ENCODE measurements around the gene FOXN4.
"Not testable (repeated sequence)": the region's sequence is repeated elsewhere in the genome, so short reads cannot be mapped to it uniquely, and the experiment has no call there.

Gene FOXN4

DNA sequence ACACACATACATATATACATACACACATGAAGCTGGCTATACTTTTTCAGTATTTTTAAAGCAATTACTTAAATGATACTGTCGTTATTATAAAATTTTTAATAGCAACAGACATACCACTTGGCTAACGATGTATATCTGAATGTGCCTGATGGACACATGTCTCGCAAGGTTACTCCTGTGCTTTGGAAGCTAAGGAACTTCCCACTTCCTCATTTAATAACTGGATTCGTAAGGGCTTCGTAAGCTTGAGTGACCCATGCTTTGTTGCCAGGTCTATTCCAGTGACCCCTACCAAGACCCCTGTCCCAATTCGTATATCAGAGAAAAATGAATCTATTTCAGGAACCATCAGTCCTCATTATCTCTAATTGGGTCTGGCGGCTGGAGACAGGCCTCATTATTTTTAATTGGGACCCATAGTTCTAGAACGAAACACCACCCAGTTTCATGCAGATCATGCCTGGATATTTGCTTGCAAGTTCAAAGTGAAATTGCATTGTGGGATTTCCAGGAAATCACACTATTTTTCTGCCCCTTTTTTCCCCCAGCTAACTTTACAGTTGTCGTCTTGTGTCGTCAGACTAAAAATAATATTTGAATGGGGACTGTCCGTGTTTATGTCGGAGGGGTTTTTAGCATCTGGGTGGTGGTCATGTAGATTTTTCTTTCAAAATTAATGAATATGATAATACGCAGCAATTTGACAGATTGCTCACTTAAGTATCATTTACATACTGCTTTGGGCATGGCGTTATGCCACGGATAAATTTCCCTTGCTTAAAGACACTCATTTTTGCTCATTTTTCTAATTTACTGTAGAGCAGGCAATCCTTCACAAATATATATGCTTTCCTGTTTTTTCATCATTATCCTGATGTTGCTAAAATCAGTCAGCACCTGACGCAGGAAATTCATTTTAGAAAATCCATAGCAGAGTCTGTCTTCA is 21.5 kb upstream of the FOXN4 start:
- POLR2A ChIA-PET: no interaction called here
- TF ChIP-seq, protein P1, sequence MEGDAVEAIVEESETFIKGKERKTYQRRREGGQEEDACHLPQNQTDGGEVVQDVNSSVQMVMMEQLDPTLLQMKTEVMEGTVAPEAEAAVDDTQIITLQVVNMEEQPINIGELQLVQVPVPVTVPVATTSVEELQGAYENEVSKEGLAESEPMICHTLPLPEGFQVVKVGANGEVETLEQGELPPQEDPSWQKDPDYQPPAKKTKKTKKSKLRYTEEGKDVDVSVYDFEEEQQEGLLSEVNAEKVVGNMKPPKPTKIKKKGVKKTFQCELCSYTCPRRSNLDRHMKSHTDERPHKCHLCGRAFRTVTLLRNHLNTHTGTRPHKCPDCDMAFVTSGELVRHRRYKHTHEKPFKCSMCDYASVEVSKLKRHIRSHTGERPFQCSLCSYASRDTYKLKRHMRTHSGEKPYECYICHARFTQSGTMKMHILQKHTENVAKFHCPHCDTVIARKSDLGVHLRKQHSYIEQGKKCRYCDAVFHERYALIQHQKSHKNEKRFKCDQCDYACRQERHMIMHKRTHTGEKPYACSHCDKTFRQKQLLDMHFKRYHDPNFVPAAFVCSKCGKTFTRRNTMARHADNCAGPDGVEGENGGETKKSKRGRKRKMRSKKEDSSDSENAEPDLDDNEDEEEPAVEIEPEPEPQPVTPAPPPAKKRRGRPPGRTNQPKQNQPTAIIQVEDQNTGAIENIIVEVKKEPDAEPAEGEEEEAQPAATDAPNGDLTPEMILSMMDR (IDR thresholded peaks at IDR 0.05; ENCODE audit: control extremely low read depth, extremely low read depth, low read depth, missing control alignments): no peak
- CTCF ChIA-PET: interaction anchor here (1.2 kb wide), 1 partner anchor 64 kb away, joined by 4 read pairs; no protein-coding TSS in a partner anchor
- DNase-seq (ENCODE audit: extremely low spot score): no peak

DNA sequence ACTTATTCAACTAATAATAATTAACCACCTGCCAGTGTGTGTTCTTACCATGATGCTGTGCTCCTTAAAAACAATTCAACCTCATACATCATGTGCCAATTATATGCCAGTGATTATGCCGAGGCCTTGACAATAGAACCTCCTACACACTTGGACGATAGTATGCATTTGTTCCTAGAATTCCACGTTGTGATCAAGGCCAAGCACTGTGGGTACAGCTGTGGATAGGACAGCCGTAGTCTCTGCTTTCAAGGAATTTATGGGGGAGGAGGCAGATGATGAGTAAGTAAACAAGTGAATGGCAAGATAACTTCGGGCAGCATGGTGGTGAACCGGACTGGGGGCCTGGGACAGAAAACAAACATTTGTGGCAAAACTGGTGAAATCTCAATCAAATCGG is 20.6 kb upstream of the FOXN4 start:
- POLR2A ChIA-PET: no interaction called here

DNA sequence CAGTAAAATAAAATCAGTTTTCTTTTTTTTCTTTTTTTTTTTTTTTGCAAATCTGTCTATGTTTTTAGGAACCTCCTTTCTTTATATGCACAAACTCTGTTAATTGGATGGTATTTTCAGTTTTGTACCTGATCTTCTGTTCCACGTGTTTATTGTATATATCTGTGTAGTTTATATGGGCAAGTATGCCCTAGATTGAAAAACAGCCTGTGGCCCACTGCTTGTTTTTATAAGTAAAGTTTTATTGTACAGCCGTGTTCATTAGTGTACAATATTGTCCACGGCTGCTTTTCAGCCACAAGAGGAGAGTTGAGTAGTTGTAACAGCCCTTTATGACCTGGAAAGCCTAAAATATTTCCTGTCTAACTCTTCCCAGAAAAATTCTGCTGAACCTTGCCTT is 19.9 kb upstream of the FOXN4 start:
- TF ChIP-seq, protein P1 (IDR thresholded peaks at IDR 0.05; ENCODE audit: control extremely low read depth, extremely low read depth, low read depth, missing control alignments): no peak
- POLR2A ChIA-PET: no interaction called here
- DNase-seq (ENCODE audit: extremely low spot score): no peak
- CTCF ChIA-PET: interaction anchor here (1.1 kb wide), 1 partner anchor 56 kb away, joined by 3 read pairs; no protein-coding TSS in a partner anchor

More for the DNA sequence above, 20.6 kb upstream of the FOXN4 start:
- no peak for DNase-seq (ENCODE audit: extremely low spot score)
- TF ChIP-seq, protein P1 (IDR thresholded peaks at IDR 0.05; ENCODE audit: control extremely low read depth, extremely low read depth, low read depth, missing control alignments): no peak
- CTCF ChIA-PET: no interaction called here

DNA sequence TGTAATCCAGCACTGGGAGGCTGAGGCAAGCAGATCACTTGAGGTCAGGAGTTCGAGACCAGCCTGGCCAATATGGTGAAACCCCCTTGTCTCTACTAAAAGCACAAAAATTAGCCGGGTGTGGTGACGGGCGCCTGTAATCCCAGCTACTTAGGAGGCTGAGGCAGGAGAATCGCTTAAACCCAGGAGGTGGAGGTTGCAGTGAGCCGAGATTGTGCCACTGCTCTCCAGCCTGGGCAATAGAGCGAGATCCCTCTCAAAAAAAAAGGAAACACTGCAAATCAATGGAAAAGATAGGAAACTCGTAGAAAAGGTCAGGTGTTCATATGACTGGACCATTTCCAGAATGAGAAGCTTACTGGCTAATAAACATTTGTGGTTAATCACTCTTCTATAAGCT is 12.2 kb upstream of the FOXN4 start:
- CTCF ChIA-PET; DNase-seq (ENCODE audit: extremely low spot score); POLR2A ChIA-PET: not testable (repeated sequence)

DNA sequence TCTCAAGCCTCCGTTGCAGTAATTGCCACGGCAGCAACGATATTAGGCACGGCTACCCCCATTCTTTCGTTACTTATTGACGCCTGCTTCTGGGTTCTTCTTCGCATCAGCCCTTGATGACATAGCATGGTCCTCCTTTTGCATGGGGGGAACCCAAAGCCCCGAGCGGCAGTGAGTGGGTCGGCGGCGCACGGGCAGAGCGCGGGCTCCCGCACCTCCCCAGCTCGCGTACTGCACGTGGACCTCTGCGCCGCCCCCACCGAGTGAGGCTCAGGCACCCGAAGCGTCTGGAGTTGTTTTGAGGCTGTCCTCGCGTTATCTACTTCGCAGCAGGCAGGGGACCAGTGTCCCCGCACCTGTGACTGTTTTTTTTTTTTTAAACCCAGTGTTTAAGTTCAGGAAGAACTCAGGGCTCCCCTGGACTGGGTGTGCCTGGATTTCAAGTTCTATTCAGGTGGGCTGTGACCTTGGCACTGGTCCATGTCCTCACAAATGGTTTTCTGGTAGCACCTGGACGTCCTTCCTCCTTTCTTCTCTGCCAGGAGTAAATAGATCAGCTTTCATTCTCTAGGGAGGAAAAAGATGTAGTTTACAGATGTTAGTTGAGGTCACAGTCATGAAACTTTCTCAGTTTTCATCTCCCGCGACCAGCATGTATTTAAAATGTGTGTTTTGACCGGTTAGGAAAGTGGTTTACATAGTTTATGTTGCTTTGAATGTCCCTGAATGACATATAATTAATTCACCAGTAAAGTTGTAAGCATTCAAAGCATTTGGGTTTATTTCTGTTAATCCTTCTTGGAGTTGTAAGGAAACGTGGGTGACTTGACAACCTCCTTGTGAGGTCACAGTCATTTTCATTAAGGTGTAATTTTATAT is 1.4 kb upstream of the FOXN4 start:
- peak; percentile 14 for DNase-seq (ENCODE audit: extremely low spot score)
- POLR2A ChIA-PET: no interaction called here
- CTCF ChIA-PET: interaction anchor here (2.0 kb wide), 1 partner anchor 8 kb away, joined by 5 read pairs; no protein-coding TSS in a partner anchor

DNA sequence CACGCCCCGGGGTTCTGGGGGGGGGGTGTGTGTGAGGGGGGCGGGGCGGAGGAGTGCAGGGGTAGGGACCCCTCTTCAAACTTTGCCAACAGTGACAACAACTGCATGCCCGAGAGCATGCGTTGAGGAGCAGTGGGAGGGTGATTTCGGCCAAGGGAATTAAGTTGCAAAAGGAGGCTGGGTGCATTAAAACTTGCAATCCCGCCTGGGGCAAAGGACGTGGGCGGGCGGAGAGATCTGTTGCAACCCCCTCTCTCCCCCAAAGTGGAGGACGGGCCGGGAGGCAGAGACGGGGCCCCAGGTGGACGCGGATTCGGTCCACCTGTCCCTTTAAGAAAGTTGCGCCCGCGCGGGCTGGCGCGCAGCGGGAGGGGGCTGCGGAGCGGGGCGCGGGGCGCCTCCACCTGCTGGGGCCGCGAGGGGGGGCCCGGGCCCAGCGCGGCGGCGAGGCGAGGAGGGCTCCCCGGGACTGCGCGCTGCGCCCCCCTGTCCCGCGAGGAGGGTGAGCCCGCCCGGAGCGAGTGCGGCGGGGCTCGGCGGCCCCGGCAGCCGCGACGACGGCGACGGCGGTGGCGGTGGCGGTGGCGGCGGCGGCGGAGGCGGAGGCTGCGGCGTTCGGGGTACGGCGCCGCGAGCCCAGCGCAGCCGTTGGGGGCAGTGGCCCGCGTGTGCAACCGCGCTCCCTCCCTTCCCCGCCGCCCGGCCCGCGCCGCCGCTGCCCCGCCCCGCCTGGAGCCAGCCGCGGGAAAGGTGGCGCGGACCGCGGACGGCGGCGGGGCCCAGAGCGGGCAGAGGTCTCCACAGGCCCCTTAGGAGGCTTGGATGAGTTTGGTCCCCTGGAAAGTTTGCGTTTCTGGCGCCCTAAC is 530 bp upstream of the FOXN4 start:
- DNase-seq (ENCODE audit: extremely low spot score): peak; percentile 21
- ChIA-PET CTCF (no interaction called here), POLR2A (no interaction called here)
- TF ChIP-seq, protein P1 (IDR thresholded peaks at IDR 0.05; ENCODE audit: control extremely low read depth, extremely low read depth, low read depth, missing control alignments): no peak

More for the DNA sequence above, 1.4 kb upstream of the FOXN4 start:
- TF ChIP-seq, protein P1 (IDR thresholded peaks at IDR 0.05; ENCODE audit: control extremely low read depth, extremely low read depth, low read depth, missing control alignments): no peak
